Erythroblast (primary cell): Measurements from ENCODE around the gene CMIP.

Experiments used
- GATA1 ChIP-seq: IDR thresholded peaks from 2 replicates; pipeline ENCODE4 v1.6.1; 2011; ENCODE audit warnings: low read depth, mild to moderate bottlenecking, control low read depth, low read length, moderate library complexity
- POLR2A ChIP-seq: IDR thresholded peaks from 2 replicates; pipeline ENCODE4 v1.6.1; 2011; ENCODE audit warnings: mild to moderate bottlenecking, low read length

- TF ChIP-seq POLR2A, result no peak
- no peak for TF ChIP-seq GATA1
These were observed 142.5 kb downstream of the CMIP start for GRCh38 chr16:81586977-81587625.
